Neural progenitor cell (in vitro differentiated cells): ENCODE results near the gene RBM26.

Experiments used
- EZH2 ChIP-seq: fragments of 200-600 bp; sonication (generic); IDR thresholded peaks from 2 replicates; pipeline ENCODE4 v1.6.1; 2017; ENCODE audit warnings: antibody characterized with exemption, mild to moderate bottlenecking, moderate library complexity
- EZH2phosphoT487 ChIP-seq: fragments of 200-600 bp; sonication (generic); IDR thresholded peaks from 2 replicates; pipeline ENCODE4 v1.6.1; 2017; ENCODE audit warnings: antibody characterized with exemption
- TF ChIP-seq, protein P1 (sequence below): fragments of 200-600 bp; sonication (generic); IDR thresholded peaks from 2 replicates; pipeline ENCODE4 v1.5.1; 2017; ENCODE audit warnings: antibody characterized with exemption, mild to moderate bottlenecking

DNA sequence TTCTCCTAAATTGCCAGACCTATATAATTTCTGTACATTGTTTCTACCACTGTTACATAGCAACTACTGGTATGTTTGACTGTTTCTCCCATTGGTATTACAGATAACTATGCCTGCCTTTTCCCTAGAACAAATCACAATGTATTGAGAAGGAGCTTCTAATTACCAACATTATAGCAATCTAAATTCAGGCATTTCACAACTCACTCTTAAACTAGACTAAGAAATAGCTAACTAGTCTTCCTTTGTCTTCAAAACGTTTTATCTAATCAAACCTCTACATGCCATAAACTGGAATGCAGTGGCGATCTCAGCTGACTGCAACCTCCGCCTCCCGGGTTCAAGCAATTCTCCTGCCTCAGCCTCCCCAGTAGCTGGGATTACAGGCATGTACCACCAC, 18.2 kb downstream of the RBM26 start:
- TF ChIP-seq, protein P1, sequence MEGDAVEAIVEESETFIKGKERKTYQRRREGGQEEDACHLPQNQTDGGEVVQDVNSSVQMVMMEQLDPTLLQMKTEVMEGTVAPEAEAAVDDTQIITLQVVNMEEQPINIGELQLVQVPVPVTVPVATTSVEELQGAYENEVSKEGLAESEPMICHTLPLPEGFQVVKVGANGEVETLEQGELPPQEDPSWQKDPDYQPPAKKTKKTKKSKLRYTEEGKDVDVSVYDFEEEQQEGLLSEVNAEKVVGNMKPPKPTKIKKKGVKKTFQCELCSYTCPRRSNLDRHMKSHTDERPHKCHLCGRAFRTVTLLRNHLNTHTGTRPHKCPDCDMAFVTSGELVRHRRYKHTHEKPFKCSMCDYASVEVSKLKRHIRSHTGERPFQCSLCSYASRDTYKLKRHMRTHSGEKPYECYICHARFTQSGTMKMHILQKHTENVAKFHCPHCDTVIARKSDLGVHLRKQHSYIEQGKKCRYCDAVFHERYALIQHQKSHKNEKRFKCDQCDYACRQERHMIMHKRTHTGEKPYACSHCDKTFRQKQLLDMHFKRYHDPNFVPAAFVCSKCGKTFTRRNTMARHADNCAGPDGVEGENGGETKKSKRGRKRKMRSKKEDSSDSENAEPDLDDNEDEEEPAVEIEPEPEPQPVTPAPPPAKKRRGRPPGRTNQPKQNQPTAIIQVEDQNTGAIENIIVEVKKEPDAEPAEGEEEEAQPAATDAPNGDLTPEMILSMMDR = no peak
- TF ChIP-seq EZH2 (no peak), EZH2phosphoT487 (no peak)
